Suprapubic skin (tissue), 4 donors: ENCODE results near the gene LEF1. TPM values are rescaled to one million over a fixed set of nuclear protein-coding genes. Genes with fewer than 3 reads are reported as not detected.

Source experiments
- DNase-seq, 2 donors: peaks; one replicate each; pipeline ENCODE4 v3.0.0-alpha.2; 2019; ENCODE audit warnings: low spot score in 2 of 2
- H3K27ac ChIP-seq: fragments of 200-600 bp; sonication (generic); one replicate; pipeline ENCODE4 v1.5.1; 2019
- H3K27me3 ChIP-seq: fragments of 200-600 bp; sonication (generic); one replicate; pipeline ENCODE4 v1.5.1; 2019
- H3K36me3 ChIP-seq: fragments of 200-600 bp; sonication (generic); one replicate; pipeline ENCODE4 v1.5.1; 2019
- H3K4me1 ChIP-seq: fragments of 200-600 bp; sonication (generic); one replicate; pipeline ENCODE4 v1.5.1; 2019
- H3K4me3 ChIP-seq: fragments of 200-600 bp; sonication (generic); one replicate; pipeline ENCODE4 v1.5.1; 2019; ENCODE audit warnings: mild to moderate bottlenecking
- H3K9me3 ChIP-seq: fragments of 200-600 bp; sonication (generic); one replicate; pipeline ENCODE4 v1.5.1; 2019
- CTCF ChIP-seq, 2 donors: fragments of 200-600 bp in 1 of 2; fragments of 450-650 bp in 1 of 2; sonication (generic) in 1 of 2; IDR thresholded peaks; one replicate each; pipeline ENCODE4 v1.5.1; 2016 to 2019; ENCODE audit warnings: antibody characterized with exemption in 2 of 2, mild to moderate bottlenecking in 1 of 2, moderate library complexity in 1 of 2
- EP300 ChIP-seq: sonication (generic); formaldehyde crosslinking; IDR thresholded peaks from one replicate; pipeline ENCODE4 v1.6.1; 2017; ENCODE audit warnings: antibody characterized with exemption
- POLR2A ChIP-seq, 2 donors: fragments of 450-650 bp; IDR thresholded peaks; one replicate each; pipeline ENCODE4 v1.6.1; 2017; ENCODE audit warnings: antibody characterized with exemption in 2 of 2, mild to moderate bottlenecking in 2 of 2, moderate library complexity in 2 of 2
- POLR2AphosphoS5 ChIP-seq, 3 donors: sonication (generic); formaldehyde crosslinking; IDR thresholded peaks; one replicate each; pipeline ENCODE4 v1.6.1; 2017; ENCODE audit warnings: antibody characterized with exemption in 3 of 3
- WGBS: methylation state at CpG from one replicate; pipeline ENCODE4 v1.1.5; 2018; 5-methylcytosine and 5-hydroxymethylcytosine counted together
- total RNA-seq, 4 donors: library from RNA; depleted of rRNA; stranded (reverse); fragments of >200 nt; gene quantifications; one replicate each; pipeline ENCODE4 v1.1.0, GENCODE V29; 2016

Gene LEF1
- total RNA-seq, 4 donors from 2014 or later, result 7.2 to 23.4 (median 14.5) TPM

GRCh38 chr4:108042927-108043326 lies 125.8 kb downstream of the LEF1 start:
- Histone ChIP-seq H3K27me3 (no peaks in the 10 kb centered on the region), H3K36me3 (no peaks in the 10 kb centered on the region), H3K9me3 (no peaks in the 10 kb centered on the region), H3K4me1 (peaks cover 7% of the 10 kb centered on the region), H3K27ac (no peak overlapping the region), H3K4me3 (no peak overlapping the region)
- WGBS, result 81% methylated on average over 3 of the region's 3 CpGs
- DNase-seq, result no peak
- TF ChIP-seq CTCF (IDR thresholded peaks at IDR 0.05), result no peak
- TF ChIP-seq POLR2A (IDR thresholded peaks at IDR 0.05), result no peak
- no peak for TF ChIP-seq EP300
- TF ChIP-seq POLR2AphosphoS5 (IDR thresholded peaks at IDR 0.05), result no peak

- no peaks in the 10 kb centered on the region for H3K9me3 ChIP-seq
- DNase-seq, result no peak
- no peak for TF ChIP-seq CTCF (IDR thresholded peaks at IDR 0.05)
- TF ChIP-seq EP300, result no peak
- TF ChIP-seq POLR2A (IDR thresholded peaks at IDR 0.05), result no peak
- no peak for TF ChIP-seq POLR2AphosphoS5 (IDR thresholded peaks at IDR 0.05)
- WGBS, result 75% methylated on average over 2 of the region's 2 CpGs
- no peaks in the 10 kb centered on the region for H3K4me1 ChIP-seq
- peaks cover 19% of the 10 kb centered on the region for H3K36me3 ChIP-seq
- H3K27ac ChIP-seq, result no peak overlapping the region
- H3K4me3 ChIP-seq, result no peak overlapping the region
- no peaks in the 10 kb centered on the region for H3K27me3 ChIP-seq
Observed at GRCh38 chr4:108037884-108038283, 130.8 kb downstream of the LEF1 start.

GRCh38 chr4:108036213-108036612 lies 132.5 kb downstream of the LEF1 start:
- H3K36me3 ChIP-seq, result peaks cover 23% of the 10 kb centered on the region
- no peak for DNase-seq
- TF ChIP-seq POLR2AphosphoS5 (IDR thresholded peaks at IDR 0.05) (no peak), POLR2A (IDR thresholded peaks at IDR 0.05) (no peak), CTCF (IDR thresholded peaks at IDR 0.05) (no peak), EP300 (no peak)
- H3K4me1 ChIP-seq, result no peaks in the 10 kb centered on the region
- H3K9me3 ChIP-seq, result no peaks in the 10 kb centered on the region
- no peak overlapping the region for H3K4me3 ChIP-seq
- no peaks in the 10 kb centered on the region for H3K27me3 ChIP-seq
- whole genome bisulfite sequencing, result 81% methylated on average over 7 of the region's 7 CpGs
- no peak overlapping the region for H3K27ac ChIP-seq

GRCh38 chr4:108035691-108036090 lies 133.0 kb downstream of the LEF1 start:
- H3K36me3 ChIP-seq, result peaks cover 26% of the 10 kb centered on the region
- TF ChIP-seq CTCF (IDR thresholded peaks at IDR 0.05) (no peak), EP300 (no peak), POLR2A (IDR thresholded peaks at IDR 0.05) (no peak), POLR2AphosphoS5 (IDR thresholded peaks at IDR 0.05) (no peak)
- WGBS, result 80% methylated on average over 6 of the region's 6 CpGs

GRCh38 chr4:108034565-108034964 lies 134.2 kb downstream of the LEF1 start:
- DNase-seq, result no peak
- WGBS, result 88% methylated on average over 7 of the region's 7 CpGs
- Histone ChIP-seq H3K36me3 (peaks cover 34% of the 10 kb centered on the region), H3K4me3 (no peak overlapping the region), H3K27ac (no peak overlapping the region), H3K27me3 (no peaks in the 10 kb centered on the region), H3K9me3 (no peaks in the 10 kb centered on the region), H3K4me1 (no peaks in the 10 kb centered on the region)
- no peak for TF ChIP-seq CTCF (IDR thresholded peaks at IDR 0.05)
- no peak for TF ChIP-seq POLR2AphosphoS5 (IDR thresholded peaks at IDR 0.05)
- TF ChIP-seq EP300, result no peak
- TF ChIP-seq POLR2A (IDR thresholded peaks at IDR 0.05), result no peak

More at GRCh38 chr4:108035691-108036090, 133.0 kb downstream of the LEF1 start:
- H3K27me3 ChIP-seq, result no peaks in the 10 kb centered on the region
- H3K9me3 ChIP-seq, result no peaks in the 10 kb centered on the region
- H3K27ac ChIP-seq, result no peak overlapping the region
- H3K4me3 ChIP-seq, result no peak overlapping the region
- no peaks in the 10 kb centered on the region for H3K4me1 ChIP-seq
- DNase-seq, result no peak
